GM21447 (cell line): ENCODE results near the gene ASB1.

Source experiments
- ATAC-seq: cut with Tn5 transposase; IDR thresholded peaks from one replicate; pipeline ENCODE4 v1.9.1; 2021; ENCODE audit not compliant: unreplicated experiment

The ASB1 gene

DNA sequence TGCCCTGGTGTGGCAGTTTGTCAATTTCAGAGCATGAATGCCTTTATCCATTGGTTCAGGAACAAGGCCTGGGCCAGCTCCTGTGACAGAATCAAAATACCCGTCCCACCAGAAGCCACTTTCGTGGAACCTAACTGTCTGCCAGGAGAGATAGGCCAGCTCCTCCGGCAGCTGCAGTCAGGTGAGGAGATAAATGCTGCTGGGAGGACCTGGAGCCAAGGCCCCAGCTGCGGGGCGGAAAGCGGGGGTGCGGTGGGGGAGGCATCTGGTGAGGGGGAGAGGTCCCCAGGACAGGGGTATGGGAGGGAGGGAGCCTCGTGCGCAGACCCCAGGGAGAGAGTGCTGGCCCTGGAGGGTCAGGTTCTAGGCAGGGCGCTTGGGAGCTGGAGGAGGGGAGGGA lies 4.4 kb upstream of the ASB1 start:
- ATAC-seq = no peak

DNA sequence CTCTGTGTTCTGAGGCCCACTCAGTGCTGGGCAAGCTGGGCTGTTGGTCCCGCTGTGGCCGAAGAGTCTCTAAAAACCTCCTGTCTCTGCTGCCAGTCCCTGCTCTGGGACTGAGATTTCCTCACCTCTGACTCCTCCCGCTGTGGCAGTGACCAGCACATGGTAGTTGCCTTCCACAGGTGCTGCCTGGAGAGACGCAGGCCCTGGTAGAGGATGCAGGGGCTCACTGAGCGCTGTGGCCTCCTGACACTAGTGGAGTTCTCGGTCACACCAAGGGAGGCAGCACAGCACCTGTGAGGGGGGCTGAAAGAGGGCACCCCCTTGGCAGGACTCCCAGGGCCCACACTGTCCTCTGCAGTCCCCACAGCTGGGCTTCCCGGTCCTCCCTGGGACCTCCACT lies 3.8 kb upstream of the ASB1 start:
- ATAC-seq = no peak

DNA sequence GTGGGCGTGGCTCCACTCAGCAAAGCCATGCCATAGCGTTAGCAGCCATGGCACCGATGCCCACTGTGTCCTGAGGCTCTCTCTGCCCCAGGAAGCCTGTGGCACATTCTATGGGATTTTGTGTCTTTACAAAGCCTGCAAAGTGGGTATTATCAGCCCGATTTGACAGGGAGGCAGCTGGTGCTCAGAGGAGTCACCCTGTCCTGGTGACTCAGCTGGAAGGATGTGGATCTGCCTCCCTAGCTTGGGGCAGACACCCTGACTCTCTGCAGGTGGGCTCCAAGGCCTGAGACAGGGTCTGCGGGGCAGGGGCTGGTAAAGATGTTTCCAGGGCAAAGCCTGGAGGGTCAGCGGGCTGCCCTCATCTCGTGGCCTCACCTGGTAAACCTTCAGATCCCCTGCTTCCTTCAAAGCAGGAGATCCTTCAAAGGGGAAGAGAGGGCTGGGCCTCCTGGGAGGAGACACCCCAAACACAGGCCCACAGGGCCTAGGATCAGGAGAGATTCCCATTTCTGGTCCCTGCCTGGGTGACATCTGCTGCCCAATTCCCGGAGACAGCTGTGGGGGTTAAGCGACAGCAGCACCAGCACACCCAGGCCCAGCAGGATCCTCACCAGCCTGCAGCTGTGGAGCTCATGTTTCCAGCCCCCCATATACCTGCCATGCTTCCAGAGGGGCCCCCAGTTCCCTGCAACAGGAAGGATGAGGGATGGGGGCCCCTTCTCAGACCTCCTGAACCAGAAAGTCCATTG lies 3.0 kb upstream of the ASB1 start:
- no peak for ATAC-seq

DNA sequence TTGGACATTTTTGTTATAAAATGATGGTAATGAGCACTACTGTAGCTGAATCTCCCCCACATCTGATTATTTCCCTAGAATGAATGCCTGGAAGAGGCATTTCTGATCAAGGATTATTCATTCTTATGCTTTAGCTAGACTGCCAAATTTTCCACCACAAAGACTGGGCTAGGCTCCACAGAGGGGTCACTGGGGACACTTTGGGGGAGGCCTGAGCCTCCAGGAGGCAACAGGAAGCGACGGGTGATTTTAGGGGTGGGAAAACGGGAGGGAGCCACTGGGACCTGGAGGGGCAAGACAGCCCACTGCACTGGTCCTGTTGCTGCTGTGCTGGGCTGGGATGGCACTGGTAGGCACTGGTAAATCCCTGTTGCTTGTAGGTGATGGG lies 2.4 kb upstream of the ASB1 start:
- no peak for ATAC-seq

DNA sequence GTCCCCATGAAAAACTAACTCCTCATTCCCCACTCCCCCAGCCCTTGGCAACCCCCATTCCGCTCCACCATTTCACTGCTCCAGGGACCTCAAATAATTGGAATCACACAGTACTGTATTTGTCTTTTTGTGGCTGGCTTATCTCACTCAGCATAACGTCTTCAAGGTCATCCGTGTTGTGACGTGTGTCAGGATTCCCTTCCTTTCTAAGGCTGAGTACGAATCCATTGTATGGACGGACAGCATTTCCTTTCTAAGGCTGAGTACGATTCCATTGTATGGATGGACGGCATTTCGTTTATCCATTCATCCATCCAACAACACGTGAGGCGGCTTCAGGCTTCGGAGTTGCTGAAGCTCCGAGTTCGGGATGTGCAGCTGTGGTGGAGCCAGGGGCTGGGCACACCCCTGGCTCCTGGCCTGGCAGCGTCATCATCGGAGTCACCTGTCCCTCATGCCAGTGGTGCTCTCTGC lies 1.2 kb upstream of the ASB1 start:
- ATAC-seq = no peak

DNA sequence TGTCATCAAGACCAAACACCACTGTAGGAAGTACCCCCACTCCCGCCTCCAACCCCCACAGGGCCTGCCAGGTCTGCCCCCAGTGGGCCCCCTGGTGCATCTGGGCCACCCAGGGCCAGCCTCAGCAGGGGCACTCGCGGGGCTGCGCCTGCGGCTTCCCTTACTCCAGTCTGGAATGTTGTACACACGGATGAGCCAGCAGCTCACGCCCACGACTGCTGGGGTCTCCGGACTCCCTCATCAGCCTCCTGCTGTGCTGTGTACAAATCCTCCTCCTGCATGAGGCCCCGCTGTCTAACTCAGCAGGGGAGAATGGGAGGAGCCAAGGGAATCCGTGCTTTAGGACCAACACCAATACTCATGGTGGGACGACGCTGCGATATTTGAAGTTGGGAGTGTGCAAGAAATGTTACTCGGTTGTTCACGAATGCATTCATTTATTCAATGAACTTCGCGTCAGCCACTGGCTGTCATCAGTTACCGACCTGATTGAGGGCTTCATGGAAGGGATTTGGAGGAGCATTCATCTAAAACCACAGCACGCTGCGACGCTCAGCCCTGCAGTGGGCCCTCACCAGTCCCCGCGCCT lies 654 bp upstream of the ASB1 start:
- no peak for ATAC-seq

DNA sequence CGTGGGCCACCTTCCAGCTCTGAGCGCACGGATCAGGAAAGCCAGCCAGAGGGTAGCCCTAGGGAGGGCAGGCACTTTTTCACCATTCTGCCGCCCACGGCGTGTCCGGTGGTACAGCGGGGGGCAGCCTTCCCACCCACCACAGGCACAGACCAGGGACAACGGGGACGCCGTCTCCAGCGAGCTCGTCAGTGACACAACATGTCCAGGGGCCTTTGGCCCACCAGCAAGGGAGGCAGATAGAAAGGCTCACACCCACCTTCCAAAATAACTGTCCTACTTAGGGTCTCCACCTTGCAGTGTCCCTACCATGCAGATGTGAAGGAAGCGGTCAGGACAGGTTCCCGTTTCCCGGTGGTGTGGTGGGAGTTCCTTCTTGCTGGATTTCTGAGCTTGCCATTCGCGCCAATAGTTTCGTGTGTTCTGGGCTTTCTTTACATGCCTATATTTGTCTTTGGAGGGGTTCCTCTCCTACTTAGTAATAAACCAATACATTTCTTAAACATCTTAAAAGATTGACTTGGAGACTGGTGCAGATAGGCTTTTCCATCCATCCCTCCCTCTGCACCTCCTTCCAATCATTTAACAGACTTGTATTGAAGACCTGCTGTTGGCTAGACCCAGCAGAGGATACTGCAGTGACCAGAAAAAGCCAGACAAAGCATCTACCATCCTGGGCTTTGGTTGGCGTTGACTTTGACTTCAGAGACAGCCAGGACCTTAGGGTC lies 872 bp downstream of the ASB1 start:
- ATAC-seq = no peak

DNA sequence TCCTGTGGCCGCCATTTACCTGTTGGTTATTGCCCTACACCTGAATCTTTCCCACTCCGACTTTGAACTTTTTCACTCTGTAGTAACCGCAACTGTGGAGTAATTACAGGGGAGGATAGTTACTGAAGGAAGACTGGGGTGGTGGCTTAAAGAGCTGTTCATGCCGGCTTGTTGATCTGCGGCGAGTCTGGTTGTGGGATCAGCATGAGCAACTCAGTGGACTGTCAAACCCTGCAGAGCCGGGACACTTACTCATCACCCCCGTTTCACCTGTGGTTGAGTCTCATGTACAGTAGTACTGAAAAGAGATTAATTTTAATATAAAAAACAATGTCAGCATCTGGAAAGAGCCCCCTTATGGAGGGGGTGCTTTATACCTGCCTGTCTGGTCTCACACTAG lies 2.1 kb downstream of the ASB1 start:
- no peak for ATAC-seq

DNA sequence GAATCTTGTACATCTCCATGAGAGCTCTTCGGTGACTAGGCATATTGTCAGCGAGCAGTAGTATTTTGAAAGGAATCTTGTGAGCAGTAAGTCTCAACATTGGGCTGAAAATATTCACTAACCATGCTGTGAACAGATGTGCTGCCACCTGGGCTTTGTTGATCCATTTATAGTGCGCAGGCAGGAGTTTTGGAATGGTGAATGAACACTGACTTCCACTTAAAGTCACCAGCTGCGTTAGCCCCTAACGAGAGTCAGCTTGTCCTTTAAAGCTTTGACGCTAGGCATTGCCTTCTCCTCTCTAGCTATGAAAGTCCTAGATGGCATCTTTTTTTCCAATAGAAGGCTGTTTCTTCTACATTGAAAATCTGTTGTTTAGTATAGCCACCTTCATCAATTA lies 4.1 kb downstream of the ASB1 start:
- ATAC-seq = no peak

DNA sequence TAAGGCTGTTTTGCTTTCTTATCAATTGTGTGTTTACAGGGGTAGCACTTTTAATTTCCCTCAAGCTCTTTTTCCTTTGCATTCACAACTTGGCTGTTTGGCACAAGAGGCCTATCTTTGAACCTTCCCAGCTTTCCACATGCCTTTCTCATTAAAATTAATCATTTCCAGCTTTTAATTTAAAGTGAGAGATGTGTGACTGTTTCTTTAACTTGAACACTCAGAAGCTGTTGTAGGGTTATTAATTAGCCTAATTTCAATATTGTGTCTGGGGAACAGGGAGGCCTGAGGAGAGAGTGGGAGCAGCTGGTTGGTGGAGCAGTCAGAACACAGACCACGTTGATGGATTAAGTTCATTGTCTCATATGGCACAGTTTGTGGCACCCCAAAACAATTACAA lies 4.7 kb downstream of the ASB1 start:
- no peak for ATAC-seq

DNA sequence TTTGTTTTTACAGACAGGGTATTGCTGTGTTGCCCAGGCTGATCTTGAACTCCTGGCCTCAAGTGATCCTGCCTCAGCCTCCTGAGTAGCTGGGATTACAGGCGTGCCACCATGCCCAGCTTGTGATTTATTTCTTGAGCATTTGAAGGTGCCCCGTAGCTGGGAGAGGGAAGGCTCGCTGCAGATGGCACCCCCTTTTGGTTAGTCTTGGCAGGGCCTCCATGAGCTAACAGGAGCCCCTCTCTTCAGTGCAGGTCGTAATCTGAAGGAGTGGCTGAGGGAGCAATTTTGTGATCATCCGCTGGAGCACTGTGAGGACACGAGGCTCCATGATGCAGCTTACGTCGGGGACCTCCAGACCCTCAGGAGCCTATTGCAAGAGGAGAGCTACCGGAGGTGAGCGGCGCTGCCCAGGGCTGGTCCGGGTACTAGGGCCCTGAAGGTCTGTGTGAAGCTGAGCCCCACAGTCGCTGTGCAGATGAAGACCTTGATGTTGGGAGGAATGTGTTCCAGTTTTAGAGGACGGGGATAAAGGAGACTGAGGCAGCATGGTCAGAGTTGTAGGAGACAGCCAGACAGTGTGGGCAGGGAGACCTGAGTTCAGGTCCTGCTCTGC lies 6.7 kb downstream of the ASB1 start:
- no peak for ATAC-seq

DNA sequence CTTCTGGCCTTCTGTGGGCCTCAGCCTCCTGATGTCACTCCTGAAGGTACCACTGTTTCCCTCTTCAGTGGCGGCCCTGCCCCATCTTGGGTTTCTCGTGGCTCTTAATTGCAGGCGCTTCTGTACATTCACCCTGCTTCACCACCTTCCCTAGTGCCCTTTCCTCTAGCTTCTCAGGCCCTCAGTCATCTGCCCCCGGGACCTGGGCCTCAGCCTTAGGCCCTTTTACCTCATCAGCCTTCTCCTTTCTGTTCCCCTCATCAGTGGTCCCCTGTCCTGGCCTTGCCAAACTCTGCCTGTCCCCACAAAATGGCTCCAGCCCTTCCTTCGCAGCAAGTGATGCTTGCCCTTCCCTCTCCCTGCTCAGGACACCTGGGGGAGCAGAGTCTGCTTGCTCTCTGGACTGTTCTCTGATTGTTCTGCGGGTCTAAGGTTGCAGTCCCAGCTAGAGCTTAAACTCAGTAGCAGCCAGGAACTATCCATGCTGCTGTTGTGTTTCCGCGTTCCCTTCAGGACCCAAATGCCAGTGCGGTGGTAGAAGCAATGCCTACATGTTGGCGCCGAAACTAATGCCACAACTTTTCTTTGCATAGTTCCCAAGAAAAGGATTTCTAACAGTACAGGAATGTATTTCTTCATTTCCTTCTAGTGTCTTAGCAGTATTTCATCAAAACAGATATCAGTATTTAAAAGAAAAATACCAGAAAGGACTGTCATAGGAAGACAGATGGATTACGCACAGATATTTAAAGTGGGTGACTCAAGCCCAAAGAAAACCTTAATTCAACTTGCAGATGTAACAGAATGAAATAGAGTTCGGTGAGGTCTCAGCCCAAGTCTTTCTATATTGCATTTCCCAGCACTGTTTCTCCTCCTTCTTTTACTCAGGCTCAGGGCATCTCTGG lies 7.5 kb downstream of the ASB1 start:
- no peak for ATAC-seq

DNA sequence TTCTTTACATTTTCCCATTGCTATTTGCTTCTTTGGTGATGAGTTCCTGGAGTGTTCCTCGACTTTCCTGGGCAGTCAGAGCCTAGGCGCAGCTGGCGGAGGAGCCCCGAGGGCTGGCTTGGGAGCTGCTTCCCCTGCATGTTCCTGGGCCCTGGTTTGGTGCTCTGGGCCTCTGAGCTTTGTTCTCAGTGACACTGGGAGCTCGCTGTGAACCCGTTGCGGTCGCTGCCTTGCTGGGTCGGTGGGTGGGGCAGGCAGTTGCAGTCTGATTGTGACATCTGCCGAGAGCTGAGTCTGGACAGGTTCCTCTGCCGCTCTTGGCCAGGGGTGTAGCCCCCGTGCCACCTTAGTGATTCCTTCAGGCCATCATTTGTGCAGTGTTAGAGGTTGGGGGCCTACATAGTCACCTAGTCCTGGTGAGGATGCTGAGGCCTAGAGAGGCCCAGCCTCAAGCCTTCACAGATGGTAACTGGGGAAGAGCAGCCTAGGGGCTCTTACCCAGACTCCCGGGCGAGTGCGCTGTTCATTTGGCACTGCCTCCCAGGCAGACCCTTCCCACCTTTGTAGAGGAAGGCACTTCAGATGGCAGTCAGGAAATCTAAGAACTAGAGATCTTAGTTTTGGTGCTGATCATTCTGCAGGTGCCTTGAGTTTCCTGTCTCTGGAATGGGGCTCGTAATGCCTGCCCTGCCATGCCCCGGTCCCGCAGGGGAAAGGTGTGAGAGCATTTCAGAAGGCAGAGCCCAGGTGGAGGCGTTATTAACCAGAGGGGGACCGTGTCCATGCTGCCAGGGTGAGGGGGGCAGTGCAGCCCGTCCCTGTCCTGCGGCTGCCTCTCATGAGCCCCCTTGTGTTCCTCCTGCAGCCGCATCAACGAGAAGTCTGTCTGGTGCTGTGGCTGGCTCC lies 8.4 kb downstream of the ASB1 start:
- ATAC-seq = no peak

DNA sequence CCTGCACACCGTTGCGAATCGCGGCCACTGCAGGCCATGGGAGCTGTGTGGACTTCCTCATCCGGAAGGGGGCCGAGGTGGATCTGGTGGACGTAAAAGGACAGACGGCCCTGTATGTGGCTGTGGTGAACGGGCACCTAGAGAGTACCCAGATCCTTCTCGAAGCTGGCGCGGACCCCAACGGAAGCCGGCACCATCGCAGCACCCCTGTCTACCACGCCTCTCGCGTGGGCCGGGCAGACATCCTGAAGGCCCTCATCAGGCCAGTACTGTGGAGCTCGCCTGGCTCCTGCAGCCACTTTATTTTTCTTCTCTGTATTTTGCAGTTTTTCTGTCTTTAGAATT lies 9.0 kb downstream of the ASB1 start:
- no peak for ATAC-seq

DNA sequence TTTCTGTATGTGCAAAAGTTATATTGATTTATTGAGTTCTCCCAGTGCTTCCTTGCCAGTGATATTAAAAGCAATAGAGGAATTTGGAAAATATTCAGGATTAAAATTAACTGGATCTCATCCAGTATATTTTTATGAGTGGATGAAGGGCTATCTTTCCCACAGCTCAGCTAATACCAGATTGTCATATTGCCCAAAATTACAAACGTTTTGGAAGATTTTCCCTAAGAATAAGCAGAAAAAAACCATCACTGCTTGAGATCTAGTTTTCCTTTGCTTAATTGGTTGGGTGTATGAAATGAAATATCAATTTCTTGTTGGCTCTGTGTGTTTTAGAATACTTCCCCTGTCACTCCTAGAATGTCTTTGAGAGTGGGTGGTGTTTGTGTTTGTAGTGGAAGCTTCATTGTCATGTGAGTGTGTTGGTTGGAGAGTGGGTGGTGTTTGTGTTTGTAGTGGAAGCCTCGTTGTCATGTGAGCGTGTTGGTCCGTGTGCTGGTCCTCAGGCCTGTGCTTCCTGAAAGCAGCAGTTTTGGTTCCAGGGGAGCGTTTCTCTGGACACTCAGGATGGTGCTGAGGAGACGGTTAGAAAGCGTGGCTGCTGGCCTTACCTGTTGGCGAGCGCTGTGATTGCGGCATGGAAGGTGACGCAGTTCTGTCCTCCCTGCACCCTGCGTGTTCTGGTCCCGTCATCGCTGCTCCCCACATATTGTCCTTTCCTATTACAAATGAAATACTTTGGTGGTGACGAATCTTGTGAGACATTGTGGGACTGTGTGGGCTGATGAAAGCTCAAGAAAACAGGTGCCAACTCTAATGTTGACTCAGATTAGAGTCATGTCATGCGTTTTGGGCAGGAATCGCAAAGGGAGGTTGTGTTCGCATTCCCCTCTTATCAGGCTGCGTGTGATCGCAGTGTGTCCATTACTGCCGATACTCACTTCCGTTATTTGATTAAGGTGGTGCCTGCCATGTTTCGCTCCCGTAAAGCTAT lies 12.4 kb downstream of the ASB1 start:
- no peak for ATAC-seq

DNA sequence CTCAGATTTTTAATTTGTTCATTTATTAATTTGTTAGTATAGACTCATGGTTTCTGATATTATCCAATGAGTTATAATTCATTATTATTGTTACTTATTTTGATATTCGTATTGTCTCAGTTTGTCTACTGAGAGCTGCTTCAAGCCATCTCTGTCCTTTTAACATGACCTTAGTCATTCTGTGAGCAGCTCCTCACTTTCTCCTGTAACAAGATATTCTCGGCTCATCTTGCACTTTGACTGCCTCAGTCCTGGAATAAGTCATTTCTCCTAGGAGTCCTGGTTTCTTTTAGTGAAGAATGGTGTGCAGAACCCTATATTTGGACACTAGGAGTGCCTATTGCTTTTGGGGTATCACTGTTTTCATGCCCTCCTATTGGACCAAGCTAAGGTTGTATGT lies 13.2 kb downstream of the ASB1 start:
- ATAC-seq = no peak

DNA sequence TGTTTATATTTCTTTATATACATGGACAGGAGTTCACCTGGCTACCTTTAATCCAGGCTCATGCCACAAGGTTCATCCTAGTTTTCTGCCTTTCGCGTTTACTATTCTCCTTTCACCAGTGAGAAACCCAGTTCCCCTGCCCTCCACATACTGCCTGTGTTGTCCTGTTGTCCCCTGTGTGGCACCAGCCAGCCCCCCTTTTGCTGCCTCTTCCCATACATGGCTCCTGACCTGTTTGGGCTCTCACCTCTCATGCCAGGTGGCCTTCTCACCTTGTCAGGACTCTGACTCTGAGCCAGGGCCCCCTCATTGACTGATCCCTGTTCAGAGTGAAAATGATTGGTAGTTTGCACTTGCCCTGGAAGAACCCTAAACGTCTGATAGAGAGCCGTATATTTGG lies 13.6 kb downstream of the ASB1 start:
- ATAC-seq = no peak

DNA sequence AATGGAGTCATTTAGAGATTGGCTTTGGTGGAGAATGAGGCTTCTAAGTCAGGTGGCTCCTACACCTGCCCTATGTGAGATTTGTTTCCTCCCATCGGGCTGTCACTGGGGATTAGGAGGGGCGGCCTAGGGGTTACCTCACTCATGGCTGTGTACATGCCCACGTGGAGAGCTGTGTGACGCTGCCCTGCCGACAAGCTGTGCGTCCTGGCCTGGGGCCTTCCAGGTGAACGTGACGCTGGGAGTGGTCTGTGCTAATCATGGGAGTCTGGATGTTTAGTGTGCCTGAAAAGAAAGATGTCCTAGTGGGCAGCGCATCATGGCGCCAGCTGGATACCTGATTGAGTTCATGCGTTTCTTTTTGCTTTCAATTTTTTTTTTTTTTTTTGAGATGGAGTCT lies 14.0 kb downstream of the ASB1 start:
- ATAC-seq = no peak
